ENCODE results near the gene TP63. TPM values are rescaled to one million over a fixed set of nuclear protein-coding genes. Genes with fewer than 3 reads are reported as not detected.

The TP63 gene
- total RNA-seq, 1 donor from 2014 or later = 1.1 TPM

GRCh38 chr3:189690672-189691071 lies 59.5 kb downstream of the TP63 start:
- TF ChIP-seq EZH2 (IDR thresholded peaks at IDR 0.05; ENCODE audit: insufficient read depth, low read length) (no peak), CTCF (IDR thresholded peaks at IDR 0.05; ENCODE audit: insufficient read depth, low read depth, low read length) (no peak)
- H3K36me3 ChIP-seq (ENCODE audit: insufficient read depth, low read length) = no peaks in the 10 kb centered on the region
- H3K4me3 ChIP-seq (ENCODE audit: insufficient read depth, low read depth, low read length) = no peak overlapping the region
- H3K9ac ChIP-seq (ENCODE audit: low read length) = no peak overlapping the region
- no peaks in the 10 kb centered on the region for H4K20me1 ChIP-seq (ENCODE audit: insufficient read depth, low read length)
- no peak overlapping the region for H2AFZ ChIP-seq (ENCODE audit: low read depth, low read length)
- no peak overlapping the region for H3K27ac Mint-ChIP-seq (ENCODE audit: unreplicated experiment)
- H3K4me2 ChIP-seq (ENCODE audit: low read length) = no peak overlapping the region
- H3K4me1 ChIP-seq (ENCODE audit: insufficient read depth, low read length) = peaks cover 8% of the 10 kb centered on the region
- no peaks in the 10 kb centered on the region for H3K27me3 ChIP-seq (ENCODE audit: insufficient read depth, low read length)
- FAIRE-seq (no peak), DNase-seq (ENCODE audit: low read depth) (no peak)
- H3K79me2 ChIP-seq (ENCODE audit: insufficient read depth, low read length) = no peaks in the 10 kb centered on the region
- no peaks in the 10 kb centered on the region for H3K36me3 Mint-ChIP-seq (ENCODE audit: low read depth, unreplicated experiment)
- H3K27ac ChIP-seq (ENCODE audit: low read depth, low read length) = no peak overlapping the region
- H3K4me3 Mint-ChIP-seq (ENCODE audit: unreplicated experiment) = no peak overlapping the region
- no peaks in the 10 kb centered on the region for H3K27me3 Mint-ChIP-seq (ENCODE audit: low read depth, unreplicated experiment)
- no peaks in the 10 kb centered on the region for H3K9me3 Mint-ChIP-seq (ENCODE audit: unreplicated experiment)
- H3K9me3 ChIP-seq (ENCODE audit: insufficient read depth, low read depth, low read length) = no peaks in the 10 kb centered on the region
- peaks cover 13% of the 10 kb centered on the region for H3K4me1 Mint-ChIP-seq (ENCODE audit: low read depth, unreplicated experiment)

GRCh38 chr3:189695400-189695799 lies 64.2 kb downstream of the TP63 start:
- no peaks in the 10 kb centered on the region for H3K27me3 Mint-ChIP-seq (ENCODE audit: low read depth, unreplicated experiment)
- no peak overlapping the region for H3K9ac ChIP-seq (ENCODE audit: low read length)
- H3K36me3 Mint-ChIP-seq (ENCODE audit: low read depth, unreplicated experiment) = no peaks in the 10 kb centered on the region
- no peak overlapping the region for H3K4me2 ChIP-seq (ENCODE audit: low read length)
- no peak overlapping the region for H3K4me3 Mint-ChIP-seq (ENCODE audit: unreplicated experiment)
- no peak overlapping the region for H3K4me3 ChIP-seq (ENCODE audit: insufficient read depth, low read depth, low read length)
- H3K4me1 ChIP-seq (ENCODE audit: insufficient read depth, low read length) = no peaks in the 10 kb centered on the region
- no peaks in the 10 kb centered on the region for H3K9me3 ChIP-seq (ENCODE audit: insufficient read depth, low read depth, low read length)
- H3K9me3 Mint-ChIP-seq (ENCODE audit: unreplicated experiment) = no peaks in the 10 kb centered on the region
- H3K27ac ChIP-seq (ENCODE audit: low read depth, low read length) = no peak overlapping the region
- TF ChIP-seq CTCF (IDR thresholded peaks at IDR 0.05; ENCODE audit: insufficient read depth, low read depth, low read length) = no peak
- TF ChIP-seq EZH2 (IDR thresholded peaks at IDR 0.05; ENCODE audit: insufficient read depth, low read length) = no peak
- no peaks in the 10 kb centered on the region for H3K36me3 ChIP-seq (ENCODE audit: insufficient read depth, low read length)
- no peaks in the 10 kb centered on the region for H3K27me3 ChIP-seq (ENCODE audit: insufficient read depth, low read length)
- no peaks in the 10 kb centered on the region for H4K20me1 ChIP-seq (ENCODE audit: insufficient read depth, low read length)
- H2AFZ ChIP-seq (ENCODE audit: low read depth, low read length) = no peak overlapping the region
- no peak for FAIRE-seq
- H3K79me2 ChIP-seq (ENCODE audit: insufficient read depth, low read length) = no peaks in the 10 kb centered on the region
- peaks cover 2% of the 10 kb centered on the region for H3K4me1 Mint-ChIP-seq (ENCODE audit: low read depth, unreplicated experiment)
- H3K27ac Mint-ChIP-seq (ENCODE audit: unreplicated experiment) = no peak overlapping the region
- DNase-seq (ENCODE audit: low read depth) = no peak

GRCh38 chr3:189698811-189699210 lies 67.6 kb downstream of the TP63 start:
- H3K79me2 ChIP-seq (ENCODE audit: insufficient read depth, low read length) = no peaks in the 10 kb centered on the region
- H3K4me2 ChIP-seq (ENCODE audit: low read length) = no peak overlapping the region
- H3K27me3 ChIP-seq (ENCODE audit: insufficient read depth, low read length) = no peaks in the 10 kb centered on the region
- H3K9me3 ChIP-seq (ENCODE audit: insufficient read depth, low read depth, low read length) = no peaks in the 10 kb centered on the region
- H3K4me3 Mint-ChIP-seq (ENCODE audit: unreplicated experiment) = no peak overlapping the region
- no peak for TF ChIP-seq CTCF (IDR thresholded peaks at IDR 0.05; ENCODE audit: insufficient read depth, low read depth, low read length)
- TF ChIP-seq EZH2 (IDR thresholded peaks at IDR 0.05; ENCODE audit: insufficient read depth, low read length) = no peak
- no peaks in the 10 kb centered on the region for H3K36me3 ChIP-seq (ENCODE audit: insufficient read depth, low read length)
- H3K36me3 Mint-ChIP-seq (ENCODE audit: low read depth, unreplicated experiment) = no peaks in the 10 kb centered on the region
- H3K9me3 Mint-ChIP-seq (ENCODE audit: unreplicated experiment) = no peaks in the 10 kb centered on the region
- no peak for DNase-seq (ENCODE audit: low read depth)
- peaks cover 4% of the 10 kb centered on the region for H3K4me1 Mint-ChIP-seq (ENCODE audit: low read depth, unreplicated experiment)
- H3K27ac ChIP-seq (ENCODE audit: low read depth, low read length) = no peak overlapping the region
- no peak overlapping the region for H3K4me3 ChIP-seq (ENCODE audit: insufficient read depth, low read depth, low read length)
- no peak overlapping the region for H2AFZ ChIP-seq (ENCODE audit: low read depth, low read length)
- H3K4me1 ChIP-seq (ENCODE audit: insufficient read depth, low read length) = no peaks in the 10 kb centered on the region
- H3K27me3 Mint-ChIP-seq (ENCODE audit: low read depth, unreplicated experiment) = no peaks in the 10 kb centered on the region
- no peak overlapping the region for H3K9ac ChIP-seq (ENCODE audit: low read length)
- no peak overlapping the region for H3K27ac Mint-ChIP-seq (ENCODE audit: unreplicated experiment)
- no peaks in the 10 kb centered on the region for H4K20me1 ChIP-seq (ENCODE audit: insufficient read depth, low read length)
- FAIRE-seq = no peak

Measured in astrocyte (in vitro differentiated cells and primary cell).